Coronary artery (tissue), 2 donors: ENCODE results near the gene MEX3A.
A peak's percentile ranks its signal among the peaks of the same experiment; 100 is the strongest.
"Not testable (repeated sequence)": the region's sequence is repeated elsewhere in the genome, so short reads cannot be mapped to it uniquely, and the experiment has no call there.

Experiments used
- DNase-seq: peaks from one replicate; pipeline ENCODE4 v3.0.0-alpha.2; 2017; ENCODE audit warnings: low spot score
- H3K27ac ChIP-seq, 2 donors: fragments of 200-600 bp; sonication (generic); one replicate each; pipeline ENCODE4 v1.5.1; 2016 to 2019
- H3K4me3 ChIP-seq: fragments of 200-600 bp; sonication (generic); 2 replicates; pipeline ENCODE4 v1.5.1; 2016; ENCODE audit warnings: mild to moderate bottlenecking, moderate library complexity
- TF ChIP-seq, protein P1 (sequence below): fragments of 200-600 bp; sonication (generic); IDR thresholded peaks from one replicate; pipeline ENCODE4 v1.5.1; 2019; ENCODE audit warnings: antibody characterized with exemption

The MEX3A gene

DNA sequence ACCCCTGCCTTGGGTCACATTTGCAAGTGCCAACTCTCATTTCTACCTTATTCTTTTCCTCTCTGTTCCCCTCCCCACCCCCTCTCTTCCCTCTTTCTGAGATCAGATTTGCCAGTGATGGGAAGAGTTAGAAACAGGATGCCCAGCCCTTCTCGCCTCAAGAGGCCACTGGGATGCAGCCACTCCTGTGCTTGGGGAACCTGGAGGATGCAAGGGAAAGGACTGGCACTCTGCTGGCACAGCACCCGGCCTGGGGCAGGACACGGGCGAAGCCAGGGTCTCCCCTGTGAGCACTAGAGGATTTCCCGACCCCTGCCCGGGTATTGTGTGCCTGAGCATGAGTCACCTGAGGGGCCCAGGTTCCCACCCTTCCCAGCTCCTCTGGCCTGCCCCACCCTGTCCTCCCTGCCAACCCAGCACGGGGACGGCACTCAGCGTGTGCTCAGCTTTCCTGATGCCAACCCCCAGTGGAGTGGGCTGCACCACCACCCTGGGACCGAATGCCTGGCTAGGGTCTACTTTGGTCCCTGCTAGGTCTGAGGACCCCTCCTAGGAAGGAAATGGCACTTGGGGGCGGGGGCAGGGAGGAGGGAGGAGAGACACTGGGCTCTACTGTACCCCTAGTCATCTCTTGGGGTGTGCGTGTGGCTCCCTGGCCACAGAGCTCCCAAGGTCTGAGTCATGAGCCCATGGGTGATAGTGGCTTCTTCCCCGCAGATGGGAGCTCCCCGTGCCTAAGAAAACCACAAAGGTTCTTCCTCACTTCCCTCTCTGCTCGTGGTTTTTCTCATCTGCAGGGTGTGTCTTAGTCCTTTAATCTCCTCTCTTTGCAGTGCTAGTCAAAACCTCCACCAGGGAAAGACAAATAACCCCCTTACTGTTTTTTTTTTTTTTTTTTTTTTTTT is 44.6 kb upstream of the MEX3A start:
- TF ChIP-seq, protein P1, sequence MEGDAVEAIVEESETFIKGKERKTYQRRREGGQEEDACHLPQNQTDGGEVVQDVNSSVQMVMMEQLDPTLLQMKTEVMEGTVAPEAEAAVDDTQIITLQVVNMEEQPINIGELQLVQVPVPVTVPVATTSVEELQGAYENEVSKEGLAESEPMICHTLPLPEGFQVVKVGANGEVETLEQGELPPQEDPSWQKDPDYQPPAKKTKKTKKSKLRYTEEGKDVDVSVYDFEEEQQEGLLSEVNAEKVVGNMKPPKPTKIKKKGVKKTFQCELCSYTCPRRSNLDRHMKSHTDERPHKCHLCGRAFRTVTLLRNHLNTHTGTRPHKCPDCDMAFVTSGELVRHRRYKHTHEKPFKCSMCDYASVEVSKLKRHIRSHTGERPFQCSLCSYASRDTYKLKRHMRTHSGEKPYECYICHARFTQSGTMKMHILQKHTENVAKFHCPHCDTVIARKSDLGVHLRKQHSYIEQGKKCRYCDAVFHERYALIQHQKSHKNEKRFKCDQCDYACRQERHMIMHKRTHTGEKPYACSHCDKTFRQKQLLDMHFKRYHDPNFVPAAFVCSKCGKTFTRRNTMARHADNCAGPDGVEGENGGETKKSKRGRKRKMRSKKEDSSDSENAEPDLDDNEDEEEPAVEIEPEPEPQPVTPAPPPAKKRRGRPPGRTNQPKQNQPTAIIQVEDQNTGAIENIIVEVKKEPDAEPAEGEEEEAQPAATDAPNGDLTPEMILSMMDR, result no peak
- H3K4me3 ChIP-seq, result peak overlapping the region; percentile 96
- peak overlapping the region; percentile 93 to 99 for H3K27ac ChIP-seq
- DNase-seq, result no peak

DNA sequence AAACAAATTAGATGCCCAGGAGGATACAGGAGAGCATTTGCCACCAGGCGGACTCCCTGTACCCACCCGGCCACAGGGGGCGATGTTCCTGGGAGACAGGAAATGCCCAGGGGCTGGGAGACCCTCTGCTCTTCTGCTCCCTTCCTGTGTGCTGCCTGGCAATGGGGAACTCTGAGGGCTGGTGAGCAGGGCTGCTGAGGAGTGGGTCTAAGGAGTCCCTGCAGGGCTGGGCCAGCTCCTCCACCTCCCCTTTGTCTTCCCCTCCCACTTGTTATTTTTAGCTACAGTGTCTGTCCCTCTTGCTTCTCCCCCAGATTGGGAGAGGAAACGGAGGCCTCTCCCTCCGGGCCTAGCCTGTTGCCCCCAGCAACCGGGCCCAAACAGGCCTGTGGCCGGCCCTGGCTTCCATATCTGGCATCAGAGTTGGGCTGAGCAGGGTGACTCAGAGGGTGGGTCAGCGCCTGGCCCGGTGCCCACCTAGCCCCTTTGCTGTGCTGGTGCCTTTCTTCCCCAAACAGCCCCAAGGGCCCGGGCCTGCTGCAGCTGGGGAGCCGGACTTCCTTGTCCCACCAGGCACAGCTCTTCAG is 43.9 kb upstream of the MEX3A start:
- peak; percentile 98 for DNase-seq
- Histone ChIP-seq H3K4me3 (peak overlapping the region; percentile 96), H3K27ac (peak overlapping the region; percentile 93 to 99)
- TF ChIP-seq, protein P1, result peak; percentile 14

DNA sequence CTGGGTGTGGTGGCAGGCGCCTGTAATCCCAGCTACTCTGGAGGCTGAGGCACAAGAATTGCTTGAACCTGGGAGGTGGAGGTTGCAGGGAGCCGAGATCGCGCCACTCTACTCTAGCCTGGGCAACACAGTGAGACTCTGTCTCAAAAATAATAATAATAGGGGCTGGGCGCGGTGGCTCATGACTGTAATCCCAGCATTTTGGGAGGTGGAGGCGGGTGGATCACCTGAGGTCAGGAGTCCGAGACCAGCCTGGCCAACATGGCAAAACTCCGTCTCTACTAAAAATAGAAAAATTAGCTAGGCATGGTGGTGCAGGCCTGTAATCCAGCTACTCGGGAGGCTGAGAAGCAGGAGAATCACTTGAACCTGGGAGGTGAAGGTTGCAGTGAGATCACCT is 43.3 kb upstream of the MEX3A start:
- peak overlapping the region; percentile 96 for H3K4me3 ChIP-seq
- H3K27ac ChIP-seq, result peak overlapping the region; percentile 93 to 99
- DNase-seq, result not testable (repeated sequence)

DNA sequence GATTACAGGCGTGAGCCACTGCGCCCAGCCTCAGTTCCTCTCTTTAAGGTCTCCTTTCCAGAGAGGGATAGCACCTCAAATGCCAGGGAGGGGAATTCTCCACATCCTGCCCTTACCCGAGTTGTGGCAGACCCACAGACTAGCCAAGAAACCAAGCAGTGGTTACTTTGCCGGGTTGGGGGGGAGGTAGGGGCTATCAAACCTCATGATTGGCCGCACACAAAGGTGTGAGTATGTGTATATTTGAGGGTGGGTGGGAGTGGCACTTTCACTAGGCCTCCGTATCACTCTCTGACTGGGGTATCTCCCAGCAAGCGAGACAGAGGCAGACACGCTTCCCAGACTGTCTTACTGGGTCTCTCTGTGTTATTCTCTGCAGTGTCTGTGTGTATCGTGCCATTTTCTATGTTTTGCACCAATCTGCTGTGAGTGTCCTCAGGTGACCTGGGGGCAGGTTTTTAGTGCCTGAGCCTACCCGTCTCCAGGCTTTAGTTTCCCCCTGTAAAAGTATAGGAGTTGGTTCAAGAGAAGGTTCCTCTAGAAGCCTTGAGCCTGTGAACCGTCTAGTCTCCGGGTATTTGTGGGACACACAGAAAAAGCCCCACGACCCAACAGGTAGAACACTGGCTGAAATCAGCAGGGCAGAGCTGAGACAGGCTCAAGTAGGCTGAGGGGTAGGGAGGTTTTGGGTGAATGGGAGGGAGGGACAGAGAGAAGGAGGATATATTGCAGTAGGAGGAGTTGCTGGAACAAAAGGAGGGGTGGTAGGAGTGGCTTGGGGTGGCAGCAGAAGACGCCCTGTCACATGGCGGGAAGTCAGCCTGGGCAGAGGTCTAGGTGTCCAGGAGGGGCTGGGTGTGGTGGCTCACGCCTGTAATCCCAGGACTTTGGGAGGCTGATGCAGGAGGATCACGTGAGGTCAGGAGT is 42.6 kb upstream of the MEX3A start:
- no peak for DNase-seq

DNA sequence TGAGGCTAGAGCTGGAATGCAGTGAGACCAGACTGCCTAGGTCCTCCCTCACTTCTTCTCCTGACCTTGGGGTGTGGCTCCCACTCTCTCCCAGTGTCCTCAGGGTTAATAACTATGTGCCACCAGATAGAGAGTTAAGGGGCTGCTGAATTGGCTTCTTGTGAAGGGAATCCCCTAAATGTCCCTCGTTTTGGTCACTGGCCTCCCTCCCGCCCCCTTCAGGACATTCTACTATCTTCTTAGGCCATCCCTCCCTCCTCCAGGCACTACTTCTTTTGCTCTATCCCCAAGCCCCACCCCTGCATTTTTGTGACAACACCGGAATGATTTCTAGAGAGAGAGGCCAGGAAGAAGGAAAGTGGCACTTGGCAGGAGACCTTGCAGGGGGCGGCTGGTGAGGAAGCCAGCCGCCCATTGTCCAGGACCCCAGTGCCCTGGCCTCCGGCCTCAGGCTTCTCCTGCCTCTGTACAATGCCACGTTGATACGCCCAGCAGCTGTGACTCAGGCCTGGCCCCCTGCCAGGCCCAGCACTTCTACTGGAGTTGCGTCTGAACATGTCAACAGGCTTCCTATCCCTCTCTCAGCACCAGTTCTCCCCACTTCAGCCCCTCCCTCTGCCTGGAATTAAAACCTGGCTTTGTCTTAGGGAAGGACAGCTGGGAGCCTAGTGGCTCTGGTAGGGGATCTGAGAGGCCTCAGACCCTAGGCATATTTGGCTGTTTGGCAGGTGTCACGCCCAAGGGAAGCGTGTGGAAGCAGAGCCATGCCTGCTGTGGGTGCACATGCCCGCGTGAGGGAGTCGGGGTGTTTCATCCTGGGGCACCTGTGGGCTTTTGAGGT is 41.3 kb upstream of the MEX3A start:
- Histone ChIP-seq H3K4me3 (peak overlapping the region; percentile 96), H3K27ac (peak overlapping the region; percentile 93 to 99)
- DNase-seq, result peak; percentile 99
- TF ChIP-seq, protein P1, result no peak

More for the DNA sequence above, 42.6 kb upstream of the MEX3A start:
- TF ChIP-seq, protein P1, result no peak
- peak overlapping the region; percentile 93 to 99 for H3K27ac ChIP-seq
- peak overlapping the region; percentile 96 for H3K4me3 ChIP-seq

DNA sequence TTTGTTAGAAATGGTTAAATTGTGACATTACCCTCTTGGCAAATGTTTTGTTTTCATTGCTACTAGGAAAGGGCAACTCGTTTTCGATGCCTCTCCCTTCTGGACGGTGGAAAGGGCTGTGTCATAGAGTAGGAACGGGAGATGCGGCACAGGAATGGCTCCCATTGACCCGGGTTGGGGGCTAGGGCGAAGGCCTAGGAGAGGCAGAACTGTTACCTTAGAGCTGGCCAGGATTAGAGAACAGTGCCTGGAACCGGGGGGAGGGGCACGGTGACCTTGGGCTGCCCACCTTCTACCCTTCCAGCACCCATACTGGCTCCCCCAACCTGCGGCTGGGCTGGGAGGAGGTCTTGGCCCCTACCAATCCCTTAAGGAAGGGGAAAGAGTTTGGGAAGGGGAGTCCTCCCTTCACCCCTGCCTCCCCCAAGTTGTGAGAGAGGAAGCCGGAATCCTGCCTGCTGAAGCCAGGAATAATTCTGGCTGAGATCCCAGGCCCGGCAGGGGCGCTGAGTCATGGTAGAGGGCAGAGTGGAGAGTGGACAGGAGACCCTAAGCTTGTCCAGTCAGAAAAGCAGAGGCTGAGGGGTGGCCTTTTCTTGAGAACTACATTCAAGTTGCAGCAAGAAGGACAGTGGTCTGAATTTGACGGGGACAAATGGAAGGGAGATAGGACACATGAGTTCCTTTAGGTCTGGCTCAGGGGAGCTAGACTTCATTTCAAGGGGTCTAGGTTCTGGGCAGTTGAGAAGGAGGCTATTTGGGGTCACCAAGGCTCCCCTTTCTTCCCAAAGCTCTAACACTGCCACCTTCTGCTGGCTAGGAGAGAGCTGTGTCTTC is 40.5 kb upstream of the MEX3A start:
- DNase-seq, result peak; percentile 95
- TF ChIP-seq, protein P1, result no peak
- Histone ChIP-seq H3K27ac (peak overlapping the region; percentile 93 to 99), H3K4me3 (peak overlapping the region; percentile 96)
